ENCODE data around the gene SNAP29. TPM values are rescaled to one million over a fixed set of nuclear protein-coding genes. Genes with fewer than 3 reads are reported as not detected.

SNAP29 gene
- total RNA-seq, 2 donors from 2014 or later: 7.6 to 9.6 TPM

GRCh38 chr22:20868025-20868962 lies 9.5 kb downstream of the SNAP29 start:
- 78 to 79% methylated on average over 6 to 7 of the region's 7 CpGs for WGBS, 2 donors
- ATAC-seq (no peak), DNase-seq (no peak)
- Histone ChIP-seq H3K27me3 (no peaks in the 10 kb centered on the region), H3K36me3 (replicated peaks in 1 of 2; ENCODE audit: insufficient read depth in 1 of 2, low read depth in 2 of 2) (peaks cover 0 to 3% of the 10 kb centered on the region in 2 donors), H3K27ac (peak overlapping the region in 3 of 4 donors; percentile 41 to 82 (median 68)), H3K9me3 (no peaks in the 10 kb centered on the region), H3K4me3 (no peak overlapping the region), H3K4me1 (peaks cover 16% of the 10 kb centered on the region)
- TF ChIP-seq, protein P1, sequence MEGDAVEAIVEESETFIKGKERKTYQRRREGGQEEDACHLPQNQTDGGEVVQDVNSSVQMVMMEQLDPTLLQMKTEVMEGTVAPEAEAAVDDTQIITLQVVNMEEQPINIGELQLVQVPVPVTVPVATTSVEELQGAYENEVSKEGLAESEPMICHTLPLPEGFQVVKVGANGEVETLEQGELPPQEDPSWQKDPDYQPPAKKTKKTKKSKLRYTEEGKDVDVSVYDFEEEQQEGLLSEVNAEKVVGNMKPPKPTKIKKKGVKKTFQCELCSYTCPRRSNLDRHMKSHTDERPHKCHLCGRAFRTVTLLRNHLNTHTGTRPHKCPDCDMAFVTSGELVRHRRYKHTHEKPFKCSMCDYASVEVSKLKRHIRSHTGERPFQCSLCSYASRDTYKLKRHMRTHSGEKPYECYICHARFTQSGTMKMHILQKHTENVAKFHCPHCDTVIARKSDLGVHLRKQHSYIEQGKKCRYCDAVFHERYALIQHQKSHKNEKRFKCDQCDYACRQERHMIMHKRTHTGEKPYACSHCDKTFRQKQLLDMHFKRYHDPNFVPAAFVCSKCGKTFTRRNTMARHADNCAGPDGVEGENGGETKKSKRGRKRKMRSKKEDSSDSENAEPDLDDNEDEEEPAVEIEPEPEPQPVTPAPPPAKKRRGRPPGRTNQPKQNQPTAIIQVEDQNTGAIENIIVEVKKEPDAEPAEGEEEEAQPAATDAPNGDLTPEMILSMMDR (IDR thresholded peaks at IDR 0.05): no peak
- no peak for TF ChIP-seq POLR2A (IDR thresholded peaks at IDR 0.05)
- intact Hi-C loops (cut with DNase I): no loop called here

DNA sequence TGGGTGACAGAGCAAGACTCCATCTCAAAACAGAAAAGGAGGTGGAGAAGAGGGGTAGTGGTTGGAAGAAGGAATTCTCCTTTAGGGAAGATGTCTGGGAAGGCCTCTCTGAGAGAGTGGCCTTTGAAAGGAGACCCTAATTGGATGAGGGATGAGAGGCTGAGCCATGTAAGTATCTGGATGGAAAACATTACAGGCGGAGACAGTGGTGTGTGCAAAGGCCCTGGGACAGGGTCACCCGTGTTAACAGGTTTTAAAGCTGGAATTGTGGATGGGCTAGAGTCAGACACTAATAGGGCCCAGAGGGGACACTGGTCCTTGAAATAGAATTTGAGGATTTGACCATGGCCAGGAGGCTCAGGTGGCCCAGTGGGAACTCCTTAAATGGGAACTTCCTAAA lies 10.4 kb downstream of the SNAP29 start:
- intact Hi-C loops (cut with DNase I): no loop called here
- ATAC-seq (no peak), DNase-seq (no peak)
- WGBS, 2 donors: 96 to 97% methylated on average over 2 of the region's 2 CpGs
- H3K36me3 ChIP-seq (replicated peaks in 1 of 2; ENCODE audit: insufficient read depth in 1 of 2, low read depth in 2 of 2): peaks cover 0 to 4% of the 10 kb centered on the region in 2 donors
- H3K4me3 ChIP-seq: no peak overlapping the region
- H3K27ac ChIP-seq: no peak overlapping the region
- no peaks in the 10 kb centered on the region for H3K27me3 ChIP-seq
- peaks cover 16% of the 10 kb centered on the region for H3K4me1 ChIP-seq
- H3K9me3 ChIP-seq: no peaks in the 10 kb centered on the region
- TF ChIP-seq POLR2A (IDR thresholded peaks at IDR 0.05): no peak
- TF ChIP-seq, protein P1 (IDR thresholded peaks at IDR 0.05): no peak

GRCh38 chr22:20873214-20873613 lies 14.4 kb downstream of the SNAP29 start:
- 79 to 81% methylated on average over 3 of the region's 3 CpGs for WGBS, 2 donors
- Histone ChIP-seq H3K4me1 (no peaks in the 10 kb centered on the region), H3K27me3 (no peaks in the 10 kb centered on the region), H3K4me3 (no peak overlapping the region), H3K36me3 (replicated peaks in 1 of 2; ENCODE audit: insufficient read depth in 1 of 2, low read depth in 2 of 2) (peaks cover 0 to 6% of the 10 kb centered on the region in 2 donors), H3K9me3 (no peaks in the 10 kb centered on the region), H3K27ac (no peak overlapping the region)
- DNase-seq (no peak), ATAC-seq (no peak)
- no peak for TF ChIP-seq POLR2A (IDR thresholded peaks at IDR 0.05)
- TF ChIP-seq, protein P1 (IDR thresholded peaks at IDR 0.05): no peak
- intact Hi-C loops (cut with DNase I): no loop called here

GRCh38 chr22:20875296-20875695 lies 16.5 kb downstream of the SNAP29 start:
- intact Hi-C loops (cut with DNase I): no loop called here
- Histone ChIP-seq H3K27ac (no peak overlapping the region), H3K36me3 (replicated peaks in 1 of 2; ENCODE audit: insufficient read depth in 1 of 2, low read depth in 2 of 2) (peaks cover 0 to 6% of the 10 kb centered on the region in 2 donors), H3K4me3 (no peak overlapping the region), H3K9me3 (no peaks in the 10 kb centered on the region), H3K4me1 (no peaks in the 10 kb centered on the region), H3K27me3 (no peaks in the 10 kb centered on the region)
- 86 to 91% methylated on average over 1 of the region's 1 CpG for WGBS, 2 donors
- TF ChIP-seq, protein P1 (IDR thresholded peaks at IDR 0.05): no peak
- TF ChIP-seq POLR2A (IDR thresholded peaks at IDR 0.05): no peak
- no peak for DNase-seq
- no peak for ATAC-seq

All from body of pancreas (tissue), 4 donors.